OCI-LY7 (cell line): Measurements from ENCODE around the gene RETREG1. TPM values are rescaled to one million over a fixed set of nuclear protein-coding genes. Genes with fewer than 3 reads are reported as not detected.

Source experiments
- BruUV-seq: library from RNA; stranded (reverse); fragments of 400-500 nt; replicated peaks from 2 replicates; lab custom pipeline; 2021; lab: Mats Ljungman, UMichigan
- CTCF ChIA-PET: fragments of 300-600 bp; sonication (Branson Sonifier 250); formaldehyde crosslinking; loops from one replicate; lab custom pipeline; 2022; ENCODE audit warnings: antibody characterized with exemption; ENCODE audit not compliant: unreplicated experiment; lab: Charles Lee
- POLR2A ChIA-PET: fragments of 300-600 bp; sonication (Branson Sonifier 250); formaldehyde crosslinking; loops from one replicate; lab custom pipeline; 2022; ENCODE audit warnings: antibody characterized with exemption; lab: Charles Lee
- DNase-seq: peaks from one replicate; pipeline ENCODE4 v3.0.0-alpha.2; 2015; ENCODE audit warnings: low spot score
- H2AFZ ChIP-seq: fragments of 200-600 bp; sonication (generic), shearing (Covaris generic); 2 replicates; pipeline ENCODE4 v1.6.1; 2014; ENCODE audit warnings: mild to moderate bottlenecking, antibody characterized with exemption, low read length, moderate library complexity
- H3K27ac ChIP-seq: fragments of 200-600 bp; sonication (generic); 2 replicates; pipeline ENCODE4 v1.5.1; 2014; ENCODE audit warnings: mixed run types, low read depth, mild to moderate bottlenecking, moderate library complexity, low read length, inconsistent platforms; ENCODE audit not compliant: poor library complexity, severe bottlenecking
- H3K36me3 ChIP-seq: fragments of 200-600 bp; sonication (generic); 2 replicates; pipeline ENCODE4 v1.6.1; 2014; ENCODE audit warnings: mild to moderate bottlenecking, antibody characterized with exemption, low read length, moderate library complexity, mixed read lengths; ENCODE audit not compliant: insufficient read depth
- H3K4me1 ChIP-seq: fragments of 200-600 bp; sonication (generic); 2 replicates; pipeline ENCODE4 v1.5.1; 2014; ENCODE audit warnings: mild to moderate bottlenecking, low read length; ENCODE audit not compliant: insufficient read depth, poor library complexity, severe bottlenecking
- H3K4me2 ChIP-seq: fragments of 200-600 bp; sonication (generic); 2 replicates; pipeline ENCODE4 v1.6.1; 2014; ENCODE audit warnings: mild to moderate bottlenecking, low read length
- H3K4me3 ChIP-seq: fragments of 200-600 bp; sonication (generic); 2 replicates; pipeline ENCODE4 v1.5.1; 2014; ENCODE audit warnings: mild to moderate bottlenecking, low read depth, low read length; ENCODE audit not compliant: poor library complexity, severe bottlenecking
- H3K79me2 ChIP-seq: fragments of 200-600 bp; sonication (generic); 2 replicates; pipeline ENCODE4 v1.6.1; 2016; ENCODE audit warnings: low read depth, mild to moderate bottlenecking, low read length, moderate library complexity, mixed read lengths; ENCODE audit not compliant: insufficient read depth
- H3K9me2 ChIP-seq: fragments of 200-600 bp; sonication (generic); 2 replicates; pipeline ENCODE4 v1.6.1; 2016; ENCODE audit warnings: mild to moderate bottlenecking, low read length, mixed read lengths; ENCODE audit not compliant: insufficient read depth
- H3K9me3 ChIP-seq: fragments of 200-600 bp; sonication (generic); 2 replicates; pipeline ENCODE4 v1.6.1; 2014; ENCODE audit warnings: mild to moderate bottlenecking, mixed run types, low read length, mixed read lengths
- H4K20me1 ChIP-seq: fragments of 200-600 bp; sonication (generic); 2 replicates; pipeline ENCODE4 v1.6.1; 2014; ENCODE audit warnings: mild to moderate bottlenecking, antibody characterized with exemption, low read length, moderate library complexity, mixed read lengths; ENCODE audit not compliant: insufficient read depth
- EZH2phosphoT487 ChIP-seq: fragments of 200-600 bp; sonication (generic); IDR thresholded peaks from 2 replicates; pipeline ENCODE4 v1.6.1; 2018; ENCODE audit warnings: low read depth, borderline replicate concordance, mild to moderate bottlenecking, mixed run types, antibody characterized with exemption, low read length, moderate library complexity, mixed read lengths
- intact Hi-C: fragments of 100-400 bp; cut with micrococcal nuclease; formaldehyde crosslinking; loops from one replicate; pipeline ENCODE4 v1.10.0; 2022; ENCODE audit not compliant: unreplicated experiment
- total RNA-seq, 2 experiments: library from RNA; depleted of rRNA in 1 of 2; stranded (reverse); fragments of >200 nt in 1 of 2; shearing (Covaris generic) in 1 of 2; gene quantifications; 2 replicates each; pipeline ENCODE4 v1.2.3, GENCODE V29; 2014 to 2022
- TF ChIP-seq, protein P1 (sequence below): fragments of 200-600 bp; sonication (generic); conservative IDR thresholded peaks from 2 replicates; pipeline ENCODE4 v1.5.1; 2014; ENCODE audit warnings: mild to moderate bottlenecking, antibody characterized with exemption, low read length, moderate library complexity, mixed read lengths

The RETREG1 gene
- total RNA-seq, 2 experiments from 2014 or later: 2.4 to 2.6 TPM

DNA sequence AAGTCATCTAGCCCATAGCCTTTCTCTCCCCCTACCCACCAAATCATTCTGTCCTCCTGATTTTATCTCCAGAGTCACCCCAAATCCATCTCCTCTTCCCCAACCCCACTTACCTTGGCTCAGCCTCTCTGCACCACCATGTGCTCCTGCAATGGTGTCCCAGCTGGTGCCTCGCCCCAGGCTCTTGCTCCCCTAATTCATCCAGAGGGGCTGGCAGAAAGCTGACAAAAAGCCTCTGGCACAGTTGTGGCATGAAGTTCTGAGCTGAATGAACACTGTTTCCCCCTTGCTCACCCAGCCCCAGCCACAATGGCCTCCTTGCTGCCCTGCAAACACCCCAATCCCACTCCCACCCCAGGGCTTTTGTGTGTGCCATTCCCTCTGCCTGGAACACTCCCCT, 10.2 kb downstream of the RETREG1 start:
- no peaks in the 10 kb centered on the region for H3K9me3 ChIP-seq
- no peak for DNase-seq
- H2AFZ ChIP-seq: no peak overlapping the region
- no peaks in the 10 kb centered on the region for H4K20me1 ChIP-seq
- intact Hi-C loops: no loop called here
- ChIA-PET CTCF (no interaction called here), POLR2A (no interaction called here)
- H3K79me2 ChIP-seq: no peaks in the 10 kb centered on the region
- no peaks in the 10 kb centered on the region for H3K4me1 ChIP-seq
- no peak overlapping the region for H3K4me3 ChIP-seq
- H3K4me2 ChIP-seq: no peak overlapping the region
- H3K27ac ChIP-seq: no peak overlapping the region
- TF ChIP-seq, protein P1, sequence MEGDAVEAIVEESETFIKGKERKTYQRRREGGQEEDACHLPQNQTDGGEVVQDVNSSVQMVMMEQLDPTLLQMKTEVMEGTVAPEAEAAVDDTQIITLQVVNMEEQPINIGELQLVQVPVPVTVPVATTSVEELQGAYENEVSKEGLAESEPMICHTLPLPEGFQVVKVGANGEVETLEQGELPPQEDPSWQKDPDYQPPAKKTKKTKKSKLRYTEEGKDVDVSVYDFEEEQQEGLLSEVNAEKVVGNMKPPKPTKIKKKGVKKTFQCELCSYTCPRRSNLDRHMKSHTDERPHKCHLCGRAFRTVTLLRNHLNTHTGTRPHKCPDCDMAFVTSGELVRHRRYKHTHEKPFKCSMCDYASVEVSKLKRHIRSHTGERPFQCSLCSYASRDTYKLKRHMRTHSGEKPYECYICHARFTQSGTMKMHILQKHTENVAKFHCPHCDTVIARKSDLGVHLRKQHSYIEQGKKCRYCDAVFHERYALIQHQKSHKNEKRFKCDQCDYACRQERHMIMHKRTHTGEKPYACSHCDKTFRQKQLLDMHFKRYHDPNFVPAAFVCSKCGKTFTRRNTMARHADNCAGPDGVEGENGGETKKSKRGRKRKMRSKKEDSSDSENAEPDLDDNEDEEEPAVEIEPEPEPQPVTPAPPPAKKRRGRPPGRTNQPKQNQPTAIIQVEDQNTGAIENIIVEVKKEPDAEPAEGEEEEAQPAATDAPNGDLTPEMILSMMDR: no peak
- no peak for TF ChIP-seq EZH2phosphoT487
- H3K36me3 ChIP-seq: no peaks in the 10 kb centered on the region
- no peaks in the 10 kb centered on the region for H3K9me2 ChIP-seq
- BruUV-seq: no TSS peak

DNA sequence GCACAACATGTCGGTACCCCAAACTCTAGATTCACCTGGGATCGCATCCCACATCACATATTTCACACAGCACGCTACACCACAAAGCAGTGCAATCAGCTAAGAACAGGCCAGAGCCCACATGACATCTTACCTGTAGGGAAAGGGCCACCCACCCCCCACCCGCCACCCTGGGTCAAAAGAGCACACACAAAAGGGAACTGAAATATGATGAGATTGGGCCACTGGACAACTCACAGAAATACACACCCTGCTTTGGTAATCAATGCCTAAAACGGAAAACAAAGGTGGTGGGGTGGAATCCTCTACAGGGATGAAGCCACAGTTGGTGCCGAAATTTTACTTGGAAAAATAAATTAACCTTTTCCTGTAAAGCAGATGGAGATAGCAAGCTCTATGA, 13.1 kb downstream of the RETREG1 start:
- CTCF ChIA-PET: no interaction called here
- Histone ChIP-seq H3K36me3 (no peaks in the 10 kb centered on the region), H2AFZ (no peak overlapping the region), H3K4me2 (no peak overlapping the region), H3K4me3 (no peak overlapping the region), H3K9me2 (no peaks in the 10 kb centered on the region), H3K4me1 (no peaks in the 10 kb centered on the region), H3K27ac (no peak overlapping the region), H3K79me2 (no peaks in the 10 kb centered on the region), H4K20me1 (no peaks in the 10 kb centered on the region), H3K9me3 (no peaks in the 10 kb centered on the region)
- intact Hi-C loops: no loop called here
- no peak for TF ChIP-seq EZH2phosphoT487
- TF ChIP-seq, protein P1: no peak
- no peak for DNase-seq
- POLR2A ChIA-PET: no interaction called here
- BruUV-seq: no TSS peak

DNA sequence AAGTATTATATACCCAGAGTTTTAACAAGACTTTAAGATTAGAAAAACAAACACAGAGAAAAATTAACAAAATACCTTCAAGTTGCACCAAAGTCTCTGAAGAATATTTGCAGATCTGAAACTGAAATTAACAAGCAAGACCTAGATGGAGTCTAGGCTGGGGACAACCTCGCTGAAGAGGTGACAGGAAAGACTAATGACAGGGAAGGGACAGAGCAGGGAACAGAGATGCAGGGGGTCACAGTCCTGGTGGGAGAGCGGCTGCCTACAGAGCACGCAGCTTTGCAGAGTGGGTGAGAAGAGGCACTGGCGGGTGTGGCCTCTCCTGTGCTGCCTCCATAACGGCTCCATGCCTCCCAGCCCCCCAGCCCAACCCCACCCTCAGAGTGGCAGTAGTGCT, 13.5 kb downstream of the RETREG1 start:
- Histone ChIP-seq H4K20me1 (no peaks in the 10 kb centered on the region), H3K79me2 (no peaks in the 10 kb centered on the region), H3K4me1 (no peaks in the 10 kb centered on the region), H3K36me3 (no peaks in the 10 kb centered on the region), H3K4me2 (no peak overlapping the region), H2AFZ (no peak overlapping the region), H3K9me2 (no peaks in the 10 kb centered on the region), H3K27ac (no peak overlapping the region), H3K4me3 (no peak overlapping the region), H3K9me3 (no peaks in the 10 kb centered on the region)
- ChIA-PET POLR2A (no interaction called here), CTCF (no interaction called here)
- no peak for DNase-seq
- intact Hi-C loops: no loop called here
- TF ChIP-seq, protein P1: no peak
- TF ChIP-seq EZH2phosphoT487: no peak
- no TSS peak for BruUV-seq
